ENCODE data around the gene SLC29A2.

DNA sequence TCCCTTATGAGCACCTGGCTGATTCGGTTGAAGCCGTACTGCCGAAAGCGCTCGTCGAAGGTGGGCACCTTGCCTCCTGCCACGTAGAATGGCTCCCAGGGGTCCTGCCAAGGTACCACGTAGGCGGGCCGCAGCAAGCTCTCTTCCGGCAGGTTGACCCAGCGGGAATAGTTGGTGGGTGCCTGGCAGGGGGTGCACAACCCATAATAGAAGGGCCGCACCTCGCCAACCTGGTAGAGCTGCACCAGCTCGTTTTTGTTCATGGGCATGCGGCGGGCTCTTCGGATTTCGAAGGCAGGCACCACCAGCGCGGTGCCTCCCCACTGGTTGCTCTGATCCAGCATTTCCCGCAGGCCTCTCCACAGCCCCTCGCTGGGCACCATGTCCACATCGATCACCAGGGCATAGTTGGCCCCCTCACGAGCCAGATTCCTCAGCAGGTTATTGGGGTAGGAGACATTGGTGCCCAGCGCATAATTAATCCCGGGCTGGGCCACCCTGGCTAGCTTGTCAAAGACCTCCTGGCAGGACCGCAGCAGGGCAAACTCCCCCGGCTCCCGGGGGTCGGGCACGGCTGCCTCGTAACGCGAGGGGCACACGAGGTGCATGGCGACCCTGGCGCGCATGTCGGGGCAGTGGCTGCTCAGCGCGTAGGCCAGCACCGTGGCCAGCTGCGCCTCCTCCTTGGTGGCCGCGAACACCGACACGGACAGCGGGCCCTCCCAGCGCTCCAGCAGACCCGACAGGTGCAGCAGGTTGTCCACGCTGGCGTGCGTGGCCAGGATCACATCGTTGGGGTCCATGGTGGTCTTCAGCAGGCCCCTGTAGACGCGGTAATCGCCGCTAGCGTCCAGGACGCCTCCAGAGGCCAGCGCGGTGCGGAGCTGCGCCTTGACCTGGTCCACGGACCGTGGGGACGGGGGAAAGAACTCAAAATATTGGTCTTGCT is 24.8 kb downstream of the SLC29A2 start:
- TF ChIP-seq, protein P1, sequence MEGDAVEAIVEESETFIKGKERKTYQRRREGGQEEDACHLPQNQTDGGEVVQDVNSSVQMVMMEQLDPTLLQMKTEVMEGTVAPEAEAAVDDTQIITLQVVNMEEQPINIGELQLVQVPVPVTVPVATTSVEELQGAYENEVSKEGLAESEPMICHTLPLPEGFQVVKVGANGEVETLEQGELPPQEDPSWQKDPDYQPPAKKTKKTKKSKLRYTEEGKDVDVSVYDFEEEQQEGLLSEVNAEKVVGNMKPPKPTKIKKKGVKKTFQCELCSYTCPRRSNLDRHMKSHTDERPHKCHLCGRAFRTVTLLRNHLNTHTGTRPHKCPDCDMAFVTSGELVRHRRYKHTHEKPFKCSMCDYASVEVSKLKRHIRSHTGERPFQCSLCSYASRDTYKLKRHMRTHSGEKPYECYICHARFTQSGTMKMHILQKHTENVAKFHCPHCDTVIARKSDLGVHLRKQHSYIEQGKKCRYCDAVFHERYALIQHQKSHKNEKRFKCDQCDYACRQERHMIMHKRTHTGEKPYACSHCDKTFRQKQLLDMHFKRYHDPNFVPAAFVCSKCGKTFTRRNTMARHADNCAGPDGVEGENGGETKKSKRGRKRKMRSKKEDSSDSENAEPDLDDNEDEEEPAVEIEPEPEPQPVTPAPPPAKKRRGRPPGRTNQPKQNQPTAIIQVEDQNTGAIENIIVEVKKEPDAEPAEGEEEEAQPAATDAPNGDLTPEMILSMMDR (conservative IDR thresholded peaks at IDR 0.05 in 1 of 2, IDR thresholded peaks at IDR 0.05 in 1 of 2; ENCODE audit: low read depth in 1 of 2, low read length in 2 of 2): no peak
- TF ChIP-seq EZH2 (IDR thresholded peaks at IDR 0.05; ENCODE audit: low read length, missing control alignments): no peak

Measured in fibroblast of lung (primary cell).